Measurements from ENCODE around the gene KRTAP5-3. TPM values are rescaled to one million over a fixed set of nuclear protein-coding genes. Genes with fewer than 3 reads are reported as not detected.

KRTAP5-3 gene
- total RNA-seq, 1 experiment from 2014 or later: not detected

- Histone ChIP-seq H3K4me2 (ENCODE audit: low read depth, low read length, poor library complexity, severe bottlenecking) (no peak overlapping the region), H3K4me1 (ENCODE audit: low read length) (no peaks in the 10 kb centered on the region), H4K20me1 (ENCODE audit: insufficient read depth, low read depth, low read length) (peaks cover 7% of the 10 kb centered on the region; the same call in 1 of the 2 replicates), H3K9me2 (replicated peaks; ENCODE audit: insufficient read depth, low read length) (no peaks in the 10 kb centered on the region), H3K27me3 (ENCODE audit: low read length) (no peaks in the 10 kb centered on the region), H3K36me3 (ENCODE audit: insufficient read depth, low read length) (no peaks in the 10 kb centered on the region), H2AFZ (ENCODE audit: low read length) (no peak overlapping the region), H3K79me2 (ENCODE audit: low read length) (no peaks in the 10 kb centered on the region), H3K9me3 (ENCODE audit: low read length) (no peaks in the 10 kb centered on the region), H3K4me3 (ENCODE audit: low read length) (no peak overlapping the region), H3K9ac (ENCODE audit: low read length) (no peak overlapping the region), H3K27ac (ENCODE audit: low read length) (no peak overlapping the region)
- DNase-seq: no peak
These were observed 48.1 kb downstream of the KRTAP5-3 start for GRCh38 chr11:1560002-1560648.

GRCh38 chr11:1559111-1559951, 48.9 kb downstream of the KRTAP5-3 start:
- Histone ChIP-seq H3K36me3 (ENCODE audit: insufficient read depth, low read length) (no peaks in the 10 kb centered on the region), H3K9me3 (ENCODE audit: low read length) (no peaks in the 10 kb centered on the region), H3K4me1 (ENCODE audit: low read length) (no peaks in the 10 kb centered on the region), H4K20me1 (ENCODE audit: insufficient read depth, low read depth, low read length) (peaks cover 5% of the 10 kb centered on the region; the same call in 1 of the 2 replicates), H3K79me2 (ENCODE audit: low read length) (no peaks in the 10 kb centered on the region), H3K27me3 (ENCODE audit: low read length) (no peaks in the 10 kb centered on the region), H3K9me2 (replicated peaks; ENCODE audit: insufficient read depth, low read length) (no peaks in the 10 kb centered on the region), H3K27ac (ENCODE audit: low read length) (no peak overlapping the region), H3K9ac (ENCODE audit: low read length) (no peak overlapping the region), H3K4me3 (ENCODE audit: low read length) (no peak overlapping the region), H3K4me2 (ENCODE audit: low read depth, low read length, poor library complexity, severe bottlenecking) (no peak overlapping the region), H2AFZ (ENCODE audit: low read length) (no peak overlapping the region)
- DNase-seq: peak; percentile 54

- Histone ChIP-seq H3K9me2 (replicated peaks; ENCODE audit: insufficient read depth, low read length) (no peaks in the 10 kb centered on the region), H4K20me1 (ENCODE audit: insufficient read depth, low read depth, low read length) (no peaks in the 10 kb centered on the region; the same call in 1 of the 2 replicates), H3K27me3 (ENCODE audit: low read length) (no peaks in the 10 kb centered on the region), H3K4me3 (ENCODE audit: low read length) (no peak overlapping the region), H3K4me1 (ENCODE audit: low read length) (no peaks in the 10 kb centered on the region), H3K36me3 (ENCODE audit: insufficient read depth, low read length) (no peaks in the 10 kb centered on the region), H2AFZ (ENCODE audit: low read length) (no peak overlapping the region), H3K9ac (ENCODE audit: low read length) (no peak overlapping the region), H3K27ac (ENCODE audit: low read length) (no peak overlapping the region), H3K9me3 (ENCODE audit: low read length) (no peaks in the 10 kb centered on the region), H3K4me2 (ENCODE audit: low read depth, low read length, poor library complexity, severe bottlenecking) (no peak overlapping the region), H3K79me2 (ENCODE audit: low read length) (no peaks in the 10 kb centered on the region)
- no peak for DNase-seq
These were observed 49.5 kb downstream of the KRTAP5-3 start for GRCh38 chr11:1558775-1559110.

GRCh38 chr11:1557904-1558774, 50.1 kb downstream of the KRTAP5-3 start:
- no peaks in the 10 kb centered on the region for H3K4me1 ChIP-seq (ENCODE audit: low read length)
- H3K79me2 ChIP-seq (ENCODE audit: low read length): no peaks in the 10 kb centered on the region
- no peak overlapping the region for H3K27ac ChIP-seq (ENCODE audit: low read length)
- no peak overlapping the region for H3K4me2 ChIP-seq (ENCODE audit: low read depth, low read length, poor library complexity, severe bottlenecking)
- DNase-seq: no peak
- H3K27me3 ChIP-seq (ENCODE audit: low read length): no peaks in the 10 kb centered on the region
- H3K36me3 ChIP-seq (ENCODE audit: insufficient read depth, low read length): no peaks in the 10 kb centered on the region
- H3K9me2 ChIP-seq (replicated peaks; ENCODE audit: insufficient read depth, low read length): no peaks in the 10 kb centered on the region
- H3K9ac ChIP-seq (ENCODE audit: low read length): no peak overlapping the region
- H2AFZ ChIP-seq (ENCODE audit: low read length): no peak overlapping the region
- no peak overlapping the region for H3K4me3 ChIP-seq (ENCODE audit: low read length)
- no peaks in the 10 kb centered on the region; the same call in 1 of the 2 replicates for H4K20me1 ChIP-seq (ENCODE audit: insufficient read depth, low read depth, low read length)
- no peaks in the 10 kb centered on the region for H3K9me3 ChIP-seq (ENCODE audit: low read length)

Other genes with a start within 250 kb of the KRTAP5-3 start
- gene BRSK2, start 218.5 kb downstream of the KRTAP5-3 start, total RNA-seq (2014; rRNA removed; shearing (Covaris generic); ENCODE audit: low replicate concordance): not detected in 2 replicates
- 8.8 and 17.2 TPM in 2 replicates for gene MOB2, start 121.7 kb downstream of the KRTAP5-3 start, total RNA-seq (2014; rRNA removed; shearing (Covaris generic); ENCODE audit: low replicate concordance)
- not detected in 2 replicates for gene DUSP8, start 36.2 kb downstream of the KRTAP5-3 start, total RNA-seq (2014; rRNA removed; shearing (Covaris generic); ENCODE audit: low replicate concordance)
- not detected in 2 replicates for gene KRTAP5-1, start 23.2 kb downstream of the KRTAP5-3 start, total RNA-seq (2014; rRNA removed; shearing (Covaris generic); ENCODE audit: low replicate concordance)
- gene KRTAP5-2, start 10.2 kb downstream of the KRTAP5-3 start, total RNA-seq (2014; rRNA removed; shearing (Covaris generic); ENCODE audit: low replicate concordance): not detected in 2 replicates
- gene KRTAP5-4, start 13.7 kb upstream of the KRTAP5-3 start, total RNA-seq (2014; rRNA removed; shearing (Covaris generic); ENCODE audit: low replicate concordance): not detected in 2 replicates
- not detected in 2 replicates for gene KRTAP5-5, start 21.3 kb upstream of the KRTAP5-3 start, total RNA-seq (2014; rRNA removed; shearing (Covaris generic); ENCODE audit: low replicate concordance)
- not detected in 2 replicates for gene KRTAP5-6, start 88.7 kb upstream of the KRTAP5-3 start, total RNA-seq (2014; rRNA removed; shearing (Covaris generic); ENCODE audit: low replicate concordance)
- gene IFITM10, start 142.1 kb upstream of the KRTAP5-3 start, total RNA-seq (2014; rRNA removed; shearing (Covaris generic); ENCODE audit: low replicate concordance): not detected in 2 replicates
- 26.1 and 52.8 TPM in 2 replicates for gene CTSD, start 155.5 kb upstream of the KRTAP5-3 start, total RNA-seq (2014; rRNA removed; shearing (Covaris generic); ENCODE audit: low replicate concordance)
- gene SYT8, start 226.5 kb upstream of the KRTAP5-3 start, total RNA-seq (2014; rRNA removed; shearing (Covaris generic); ENCODE audit: low replicate concordance): 0.29 TPM in 1 of 2 replicates, not detected in the other
- 0.36 TPM in 1 of 2 replicates, not detected in the other for gene TNNI2, start 230.5 kb upstream of the KRTAP5-3 start, total RNA-seq (2014; rRNA removed; shearing (Covaris generic); ENCODE audit: low replicate concordance)
- gene LSP1, start 244.6 kb upstream of the KRTAP5-3 start, total RNA-seq (2014; rRNA removed; shearing (Covaris generic); ENCODE audit: low replicate concordance): 46.9 and 115 TPM in 2 replicates